Stimulated activated CD4-positive, alpha-beta T cell treated with anti-CD3 and anti-CD28 coated beads, Interleukin-1b, Interleukin-23, amount 100 ng/mL, for 48 hours (primary cell): Measurements from ENCODE around the gene PFDN1.
A peak's percentile ranks its signal among the peaks of the same experiment; 100 is the strongest.

Source experiments
- DNase-seq: peaks from one replicate; pipeline ENCODE4 v3.0.0-alpha.2; 2020

PFDN1 gene

DNA sequence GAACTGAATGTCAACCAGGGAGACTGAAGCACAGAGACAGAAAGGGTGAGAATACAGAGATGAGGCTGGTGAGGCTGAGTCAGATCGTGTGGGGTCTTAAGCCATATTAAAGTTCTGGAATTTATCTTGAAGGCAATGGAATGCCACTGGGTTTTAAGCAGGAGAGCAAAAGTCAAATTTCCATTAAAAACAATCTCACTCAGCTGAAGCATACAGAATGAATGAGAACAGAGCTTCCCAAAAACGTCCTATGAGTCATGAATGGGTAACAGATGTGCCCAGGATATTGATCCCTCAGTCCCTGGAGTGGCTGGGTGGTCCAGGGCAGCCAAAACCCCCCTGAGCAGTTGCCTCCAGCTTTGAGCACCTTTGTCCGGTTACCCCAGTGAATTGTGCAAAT, 44.9 kb downstream of the PFDN1 start:
- no peak for DNase-seq

DNA sequence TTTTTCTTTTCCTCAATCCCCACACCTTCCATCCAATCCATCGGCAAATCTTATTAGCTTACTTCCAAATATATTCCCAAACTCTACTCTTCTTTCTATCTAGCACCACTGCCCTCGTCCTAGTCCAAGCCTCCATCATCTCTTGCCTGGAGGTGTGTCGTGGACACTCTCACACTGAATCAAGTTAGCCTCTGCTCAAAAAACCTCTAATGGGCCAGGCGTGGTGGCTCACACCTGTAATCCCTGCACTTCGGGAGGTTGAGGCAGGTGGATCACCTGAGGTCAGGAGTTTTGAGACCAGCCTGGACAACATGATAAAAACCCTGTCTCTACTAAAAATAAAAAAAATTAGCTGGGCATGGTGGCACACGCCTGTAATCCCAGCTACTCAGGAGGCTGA, 46.2 kb downstream of the PFDN1 start:
- no peak for DNase-seq

DNA sequence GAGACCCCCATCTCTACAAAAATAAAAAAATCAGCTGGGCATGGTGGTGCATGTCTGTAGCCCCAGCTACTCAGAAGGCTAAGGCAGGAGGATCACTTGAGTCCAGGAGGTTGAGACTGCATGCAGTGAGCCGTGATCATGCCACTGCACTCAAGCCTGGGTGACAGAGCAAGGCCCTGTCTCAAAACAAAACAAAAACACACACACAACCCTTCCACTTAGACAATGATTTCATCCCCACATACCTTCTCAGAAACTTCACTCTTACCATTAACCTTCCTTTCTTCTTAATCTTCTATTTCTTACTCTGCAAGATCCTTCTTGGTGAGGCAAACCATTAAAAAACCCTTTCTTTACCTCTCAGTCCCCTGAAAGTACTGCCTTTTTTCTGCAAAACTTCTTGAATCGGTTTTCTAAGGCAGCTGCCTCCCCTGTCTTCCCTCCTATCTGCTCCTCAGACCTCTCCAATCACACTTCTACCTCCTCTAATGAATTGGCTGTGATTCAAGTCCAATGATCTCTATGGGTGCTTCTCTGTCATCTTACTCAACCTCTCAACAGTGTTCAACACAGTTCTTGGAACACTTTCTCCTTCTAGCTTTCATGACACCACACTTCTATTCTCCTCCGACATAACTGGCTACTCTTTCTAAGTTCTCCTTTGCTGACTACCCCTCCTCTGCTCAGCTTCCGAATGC, 47.3 kb downstream of the PFDN1 start:
- no peak for DNase-seq

DNA sequence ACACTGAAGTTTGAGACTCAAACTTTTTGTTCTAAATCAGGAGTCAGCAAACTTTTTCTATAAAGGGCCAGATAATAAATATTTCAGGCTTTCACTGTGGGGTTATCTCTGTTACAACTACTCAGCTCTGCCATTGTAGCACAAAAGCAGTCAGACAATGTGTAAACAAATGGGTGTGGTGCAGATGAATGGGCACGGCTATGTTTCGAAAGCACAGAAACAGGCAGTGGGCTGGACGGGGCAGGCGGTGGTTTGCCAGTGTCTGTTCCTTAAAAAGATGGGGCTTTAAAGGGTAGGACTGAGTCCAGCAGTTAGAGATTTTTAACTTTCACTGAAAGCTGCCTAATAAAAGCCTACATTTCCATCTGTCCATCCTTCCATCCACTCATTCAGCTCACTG, 48.9 kb downstream of the PFDN1 start:
- DNase-seq: no peak

DNA sequence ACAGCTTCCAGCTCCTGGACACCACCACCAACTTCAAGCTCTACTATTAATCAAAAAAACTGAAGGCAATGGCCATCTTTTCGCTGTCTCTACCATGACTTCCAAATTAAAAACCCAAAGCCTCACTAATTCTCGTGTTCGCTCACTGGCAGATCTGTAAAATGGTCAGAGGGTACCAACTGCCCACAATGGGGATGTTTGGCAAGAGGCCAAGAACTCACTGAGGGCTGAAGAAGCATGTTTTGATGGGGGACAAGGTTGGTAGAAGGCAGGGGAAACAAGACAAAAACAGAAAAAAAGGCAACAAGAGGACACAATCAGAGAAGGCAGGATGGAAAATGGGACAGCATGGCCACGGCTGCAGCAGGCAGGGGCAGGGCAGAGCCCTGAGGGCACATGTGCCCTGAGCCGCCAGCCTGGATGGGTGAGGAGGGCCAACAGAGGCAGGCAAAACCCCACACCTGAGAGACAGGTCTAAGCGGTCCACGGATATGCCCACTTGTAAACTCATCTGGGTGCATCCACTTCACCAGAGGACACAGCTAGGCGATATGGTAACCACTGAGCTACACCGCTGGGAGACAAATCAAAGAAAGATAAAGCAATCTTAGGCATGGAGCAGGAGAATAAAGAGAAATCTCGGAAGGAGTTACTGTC, 50.3 kb downstream of the PFDN1 start:
- no peak for DNase-seq

DNA sequence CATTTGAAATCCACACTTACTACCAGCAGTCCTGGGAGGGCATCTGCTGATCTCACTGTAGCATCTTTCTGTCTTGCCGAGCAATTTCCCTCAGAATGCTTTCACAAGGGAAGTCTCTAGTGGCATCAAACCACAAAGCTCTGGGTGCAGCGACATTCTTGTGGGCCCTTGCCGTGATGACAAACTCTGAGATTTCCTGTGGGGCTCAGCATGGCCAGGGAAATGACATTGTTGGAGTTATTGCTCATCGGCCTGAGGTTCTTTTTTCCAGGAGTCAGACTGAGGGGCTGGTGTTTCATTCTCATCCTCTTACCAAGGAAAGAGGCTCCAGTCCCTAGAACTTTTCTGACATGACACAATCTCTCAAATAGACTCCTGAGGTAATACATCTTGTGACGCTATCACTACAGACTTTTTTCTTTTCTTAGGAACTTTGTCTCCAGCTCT, 51.4 kb downstream of the PFDN1 start:
- DNase-seq: peak; percentile 85

DNA sequence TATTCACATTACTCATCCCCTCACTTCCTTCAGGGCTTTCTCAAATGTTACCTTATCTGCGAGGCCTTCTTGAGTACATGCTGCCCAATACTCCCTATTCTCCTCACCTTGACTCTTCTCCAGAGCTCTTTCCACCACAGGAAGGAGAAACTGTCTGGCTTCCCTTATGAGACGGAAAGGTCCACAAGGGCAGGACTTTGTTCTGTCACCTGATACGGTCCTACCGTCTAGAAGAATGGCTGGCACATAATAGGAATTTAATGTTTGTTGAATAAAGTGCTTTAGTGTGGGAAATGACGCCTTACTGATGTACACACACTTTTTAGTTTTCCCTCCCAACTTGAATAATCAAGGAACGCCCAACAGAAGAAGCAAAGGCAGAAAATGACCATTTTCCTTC, 52.5 kb downstream of the PFDN1 start:
- no peak for DNase-seq

DNA sequence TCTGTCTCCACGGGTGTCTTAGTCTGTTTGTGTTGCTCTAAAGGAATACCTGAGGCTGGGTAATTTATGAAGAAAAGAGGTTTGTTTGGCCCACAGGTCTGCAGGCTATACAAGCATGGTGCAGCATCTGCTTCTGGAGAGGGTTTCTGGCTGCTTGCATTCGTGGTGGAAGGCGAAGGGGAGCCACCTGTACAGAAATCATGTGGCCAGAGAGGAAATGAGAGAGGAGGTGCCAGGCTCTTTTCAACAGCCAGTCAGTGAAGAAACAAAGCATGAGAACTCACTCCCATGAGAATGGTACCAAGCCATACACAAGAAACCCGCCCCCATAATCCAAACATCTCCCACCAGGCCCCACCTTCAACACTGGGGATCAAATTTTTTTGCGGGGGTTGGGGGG, 53.4 kb downstream of the PFDN1 start:
- no peak for DNase-seq

DNA sequence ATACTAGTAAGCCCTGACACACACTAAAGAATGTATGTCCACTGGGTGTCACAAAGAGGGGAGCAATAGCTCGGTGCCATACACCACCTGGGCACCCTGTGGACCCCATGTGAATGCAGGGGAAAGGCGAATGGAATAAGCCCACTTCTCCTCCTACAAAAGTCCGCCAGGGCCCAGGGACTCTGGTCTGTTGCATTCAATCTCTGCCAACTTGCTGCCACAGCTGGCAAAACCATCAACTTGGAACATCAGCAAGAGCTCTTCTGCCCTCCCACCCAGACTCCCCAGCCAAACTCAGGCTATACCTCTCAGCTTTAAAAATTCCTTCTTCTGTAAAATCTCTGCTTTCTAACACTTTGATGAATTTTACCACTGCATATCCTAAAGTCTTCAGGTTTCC, 54.5 kb downstream of the PFDN1 start:
- no peak for DNase-seq

DNA sequence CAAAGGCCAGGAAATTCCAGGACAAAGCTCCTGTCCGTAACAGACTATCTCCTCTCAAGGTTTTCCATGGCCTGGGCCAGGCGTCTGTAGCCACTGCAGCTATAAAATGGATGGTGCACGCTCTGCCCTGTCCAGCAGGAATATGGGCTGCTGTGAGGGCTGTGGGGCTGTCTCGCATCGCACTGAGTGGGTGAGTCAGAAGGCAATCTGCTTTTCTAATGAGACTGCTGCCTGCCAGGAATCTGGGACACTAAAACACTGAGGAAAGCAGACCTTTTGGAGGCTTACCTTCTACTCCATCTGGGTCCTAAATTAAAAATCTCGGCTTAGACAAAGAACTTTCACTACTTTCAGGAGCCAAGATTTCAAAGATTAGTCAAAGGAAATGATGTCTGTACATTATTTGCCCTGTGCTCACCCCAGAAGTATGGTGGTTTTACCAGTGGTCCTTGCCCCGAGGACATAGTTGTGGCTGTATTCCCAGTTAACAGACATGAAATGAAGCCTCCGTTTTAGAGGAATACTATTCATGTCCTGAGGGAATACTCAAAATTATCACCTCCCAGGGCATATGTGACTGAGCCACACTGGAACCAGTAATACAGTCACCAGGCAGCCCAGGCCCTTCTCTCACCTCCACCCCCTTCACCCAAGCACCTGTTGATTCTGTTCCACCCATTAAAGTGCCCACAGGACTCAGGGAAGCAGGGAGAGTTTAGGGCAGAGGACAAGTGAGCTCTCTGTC, 56.4 kb downstream of the PFDN1 start:
- DNase-seq: no peak

DNA sequence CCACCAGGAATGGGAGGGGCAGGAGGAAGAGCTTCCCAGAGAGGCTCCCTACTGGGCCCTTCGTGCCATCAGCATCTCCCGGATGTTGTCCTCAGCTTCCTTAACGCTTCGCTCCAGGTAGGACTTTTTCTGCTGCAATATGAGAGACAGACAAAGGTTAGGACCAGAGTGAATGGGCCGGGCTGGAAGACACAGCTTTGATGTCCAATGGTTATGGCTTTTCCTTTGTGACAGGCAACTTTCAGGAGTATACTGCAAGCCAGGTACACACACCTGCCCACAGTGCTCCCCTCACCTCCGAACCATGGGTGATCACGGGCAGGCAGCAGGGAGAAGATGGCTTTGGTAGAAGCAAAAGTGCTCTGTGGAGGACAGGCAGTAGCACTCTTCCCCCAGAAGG, 57.0 kb downstream of the PFDN1 start:
- DNase-seq: no peak

DNA sequence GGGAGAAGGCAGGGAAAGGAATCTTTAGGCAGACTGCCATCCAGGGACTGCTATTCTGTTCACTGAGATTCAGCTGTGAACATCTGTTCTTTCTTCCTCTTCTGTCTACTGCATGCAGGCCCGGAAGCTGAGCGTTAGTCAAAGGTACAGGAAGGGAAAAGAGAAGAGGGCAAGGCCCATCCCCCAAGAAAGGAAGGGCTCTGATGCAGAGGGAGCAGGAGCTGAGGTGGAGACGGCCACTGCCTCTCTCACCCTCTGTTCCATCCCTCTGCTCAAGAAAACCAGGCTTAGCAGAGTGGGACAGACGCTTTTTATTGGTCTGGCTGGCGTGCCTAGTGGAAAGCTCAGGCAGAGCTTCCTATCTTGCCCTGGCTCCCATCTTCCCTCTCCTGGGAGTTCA, 57.6 kb downstream of the PFDN1 start:
- no peak for DNase-seq

DNA sequence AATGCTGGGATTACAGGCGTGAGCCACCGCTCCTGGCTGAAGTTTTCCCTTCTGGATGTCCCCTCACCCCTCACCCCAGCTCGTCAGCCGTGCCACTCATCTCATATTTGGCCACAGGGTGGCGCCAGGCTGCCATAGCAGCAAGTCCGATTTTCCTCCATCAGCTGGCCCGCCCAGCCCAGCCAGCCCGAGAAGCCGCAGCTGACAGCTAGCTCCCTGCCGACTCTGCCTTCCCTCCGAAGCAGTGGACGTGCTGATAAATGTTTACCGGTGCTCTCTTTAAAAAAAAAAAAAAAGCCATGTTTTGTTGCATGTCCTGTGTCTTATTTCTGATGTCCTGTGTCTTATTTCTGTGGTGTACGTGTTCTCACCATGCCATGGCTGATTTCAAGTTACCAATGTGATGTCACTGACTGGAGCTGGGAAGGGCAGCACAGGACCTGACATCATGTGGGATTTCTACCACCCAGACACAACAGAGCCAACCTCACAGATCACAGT, 58.3 kb downstream of the PFDN1 start:
- peak; percentile 83 for DNase-seq

DNA sequence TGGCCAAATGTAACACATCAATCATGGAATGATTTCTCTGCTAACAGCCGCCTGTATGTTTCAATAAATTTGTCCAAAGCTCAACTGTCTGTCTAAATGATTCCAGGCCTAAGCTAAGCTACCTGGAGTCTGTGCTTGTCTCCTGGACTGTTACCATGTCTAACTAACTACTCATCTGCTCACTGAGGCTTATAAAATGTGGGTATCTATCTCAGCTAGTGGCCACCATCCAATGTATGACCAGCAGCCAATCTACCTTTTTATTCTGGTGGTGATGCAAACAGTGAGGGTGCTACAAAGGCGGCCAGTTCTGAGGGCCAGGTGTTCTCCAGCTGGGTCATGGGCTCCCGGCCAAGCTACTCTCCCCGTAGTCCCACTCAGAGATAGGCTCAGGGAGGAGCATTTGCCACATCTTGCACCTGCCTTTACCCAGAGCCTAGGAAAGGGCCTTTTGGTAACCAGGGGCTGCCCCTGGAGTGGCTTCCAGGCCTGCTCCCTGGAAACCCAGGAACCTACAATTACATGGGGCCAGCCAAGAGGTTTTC, 59.1 kb downstream of the PFDN1 start:
- no peak for DNase-seq

DNA sequence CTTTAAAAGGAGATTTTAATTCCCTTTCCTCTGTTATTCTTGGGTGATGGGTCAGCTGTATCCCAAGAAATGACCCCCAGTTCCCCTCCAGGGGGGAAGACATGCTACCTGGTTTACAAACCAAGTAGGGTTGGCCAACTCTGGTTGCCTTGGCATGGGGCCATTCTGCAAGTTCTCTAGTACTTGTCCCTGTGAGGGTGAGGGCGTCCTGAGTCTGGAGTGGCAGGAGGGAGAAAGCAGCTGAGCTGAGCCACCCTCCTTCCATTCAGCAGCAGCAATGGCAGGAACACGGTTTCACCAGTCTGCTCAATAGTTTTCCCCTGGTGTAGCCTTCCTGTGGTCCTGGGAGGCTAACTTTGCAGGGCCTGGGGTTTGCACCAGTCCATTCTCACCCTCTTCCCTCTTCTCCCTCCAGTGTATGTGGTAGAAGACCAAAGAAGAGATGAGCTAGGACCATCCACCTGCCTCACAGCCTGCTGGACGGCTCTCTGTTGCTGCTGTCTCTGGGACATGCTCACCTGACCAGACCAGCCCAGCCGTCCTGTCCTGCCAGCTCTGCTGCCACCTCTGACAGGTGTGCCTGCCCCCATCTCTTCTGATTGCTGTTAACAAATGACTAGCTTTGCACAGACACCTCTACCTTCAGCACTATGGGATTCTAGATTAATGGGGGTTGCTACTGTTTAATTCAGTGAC, 59.9 kb downstream of the PFDN1 start:
- no peak for DNase-seq

DNA sequence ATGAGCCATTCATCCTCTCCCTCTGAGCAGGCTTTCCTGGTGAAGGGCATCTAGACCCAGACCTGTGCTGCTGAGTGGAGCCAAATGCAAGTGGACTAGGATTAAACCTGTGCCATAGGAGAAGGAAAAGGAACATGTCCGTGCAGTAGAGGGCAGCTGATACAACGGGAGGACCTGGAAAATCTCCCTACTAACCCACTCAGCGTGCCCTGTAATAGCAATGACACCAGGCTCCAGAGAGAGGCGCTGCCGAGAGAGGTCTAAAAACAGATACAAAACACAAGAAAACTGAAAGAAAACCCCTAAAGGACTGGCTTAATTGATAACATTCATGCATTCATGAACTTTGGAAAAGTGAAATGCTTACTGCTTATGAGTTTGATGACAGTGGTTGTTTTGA, 60.8 kb downstream of the PFDN1 start:
- no peak for DNase-seq

DNA sequence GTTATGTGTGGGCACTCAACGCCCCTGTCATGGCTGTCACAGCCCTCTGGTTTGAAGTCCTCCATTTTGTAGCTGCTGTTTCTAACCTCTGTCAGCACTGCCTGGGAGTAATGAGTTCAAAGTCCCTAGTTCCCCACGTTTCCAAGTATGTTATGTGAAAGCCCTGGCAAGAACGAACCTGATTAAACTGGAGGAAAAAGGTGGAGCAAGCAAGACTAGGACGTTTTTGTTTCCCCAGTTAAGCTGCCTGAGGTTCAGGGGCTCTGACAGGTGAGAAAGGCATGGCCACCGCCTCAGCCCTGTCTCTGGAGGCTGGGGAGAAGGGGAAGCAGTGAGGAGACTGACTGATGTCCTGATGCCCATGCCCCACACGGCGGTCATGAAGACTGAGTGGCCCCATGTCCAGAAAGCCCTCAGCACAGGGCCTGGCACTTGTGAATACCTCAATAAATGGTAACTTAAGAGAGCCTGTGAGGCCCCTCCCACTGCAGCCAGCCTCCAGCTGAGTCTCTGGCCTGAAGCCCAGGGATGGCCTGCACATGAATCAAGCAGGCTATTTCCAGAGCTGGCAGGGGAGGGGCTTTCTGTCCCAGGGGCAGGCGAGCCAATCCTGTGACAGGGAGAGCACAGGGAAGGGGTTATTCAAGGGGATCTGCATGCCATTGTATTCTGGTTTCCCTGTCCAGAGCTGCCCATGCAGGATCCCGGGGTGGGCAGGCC, 61.8 kb downstream of the PFDN1 start:
- no peak for DNase-seq

DNA sequence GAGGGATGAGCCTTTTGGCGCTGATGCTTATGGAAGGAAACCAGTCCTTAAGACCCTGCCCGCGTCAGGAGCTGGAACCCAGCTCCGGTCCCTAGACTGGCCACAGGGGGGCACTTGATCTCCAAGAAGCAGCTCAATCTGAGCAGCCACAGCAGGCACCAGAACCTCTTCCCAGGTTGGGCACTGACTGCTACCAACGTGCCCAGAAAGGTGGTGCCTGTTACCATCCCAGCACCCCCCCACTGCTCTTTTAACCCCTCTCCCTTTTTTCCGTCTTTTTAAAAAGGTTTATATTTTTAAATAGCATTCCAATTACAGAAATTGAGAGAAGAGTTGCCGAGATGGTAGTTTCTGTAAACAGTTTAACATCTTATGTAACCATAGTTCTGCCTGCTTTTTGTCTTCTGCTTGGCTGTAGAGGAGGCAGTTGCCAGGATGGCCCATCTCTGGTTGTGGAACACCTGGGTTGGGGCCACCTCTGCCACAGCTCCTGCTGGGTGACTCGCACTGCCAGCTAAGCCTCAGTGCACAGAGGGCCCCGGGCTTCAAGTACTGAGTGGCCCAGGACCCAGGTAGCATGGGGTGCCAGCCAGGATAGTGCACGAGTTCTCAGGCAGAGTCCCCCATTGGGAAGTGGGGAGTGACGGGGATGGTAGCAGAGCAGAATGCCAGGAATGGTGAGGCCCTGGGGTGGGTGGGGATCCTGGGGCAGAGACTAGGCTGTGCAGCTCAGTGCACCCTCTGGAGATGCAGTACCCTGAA, 62.8 kb downstream of the PFDN1 start:
- DNase-seq: peak; percentile 66

DNA sequence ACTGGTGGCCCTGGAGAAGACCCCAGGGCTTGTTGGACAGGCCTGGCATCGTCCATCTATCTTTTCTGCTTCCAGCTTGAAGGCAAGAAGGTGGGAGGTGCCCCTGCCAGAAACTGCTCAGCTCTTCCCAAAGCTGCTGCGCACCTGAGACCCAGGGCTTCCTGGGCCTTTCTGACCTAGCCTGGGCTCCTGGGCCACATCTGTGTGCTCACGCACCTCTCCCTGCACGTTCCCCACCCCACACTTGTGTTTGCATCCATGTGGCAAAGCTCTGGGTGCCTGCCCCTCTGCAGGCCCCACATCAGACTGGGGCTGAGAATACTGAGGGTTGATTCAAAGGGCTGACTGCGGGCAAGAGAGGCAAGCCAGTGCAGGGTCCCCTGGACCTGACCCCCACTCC, 63.4 kb downstream of the PFDN1 start:
- DNase-seq: no peak

DNA sequence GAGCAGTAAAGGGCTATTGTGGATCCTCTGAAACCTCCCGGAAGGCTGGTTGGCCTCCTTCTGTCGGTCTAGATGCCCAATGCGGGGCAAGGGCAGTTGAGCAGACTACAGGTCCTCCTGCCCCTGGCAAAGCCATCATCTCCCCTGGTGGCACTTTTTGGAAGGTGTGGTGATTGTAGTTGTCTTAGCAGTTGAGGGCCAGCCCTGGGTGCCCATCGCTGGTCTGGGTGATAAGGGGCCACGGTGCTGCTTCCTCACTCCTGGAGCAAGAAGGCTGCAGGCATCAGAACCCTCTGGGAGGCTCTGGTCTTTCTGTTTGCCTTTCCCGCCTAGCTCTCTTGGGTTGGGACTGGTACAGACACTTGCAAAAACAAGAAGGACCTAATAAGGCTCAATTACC, 64.1 kb downstream of the PFDN1 start:
- DNase-seq: no peak

DNA sequence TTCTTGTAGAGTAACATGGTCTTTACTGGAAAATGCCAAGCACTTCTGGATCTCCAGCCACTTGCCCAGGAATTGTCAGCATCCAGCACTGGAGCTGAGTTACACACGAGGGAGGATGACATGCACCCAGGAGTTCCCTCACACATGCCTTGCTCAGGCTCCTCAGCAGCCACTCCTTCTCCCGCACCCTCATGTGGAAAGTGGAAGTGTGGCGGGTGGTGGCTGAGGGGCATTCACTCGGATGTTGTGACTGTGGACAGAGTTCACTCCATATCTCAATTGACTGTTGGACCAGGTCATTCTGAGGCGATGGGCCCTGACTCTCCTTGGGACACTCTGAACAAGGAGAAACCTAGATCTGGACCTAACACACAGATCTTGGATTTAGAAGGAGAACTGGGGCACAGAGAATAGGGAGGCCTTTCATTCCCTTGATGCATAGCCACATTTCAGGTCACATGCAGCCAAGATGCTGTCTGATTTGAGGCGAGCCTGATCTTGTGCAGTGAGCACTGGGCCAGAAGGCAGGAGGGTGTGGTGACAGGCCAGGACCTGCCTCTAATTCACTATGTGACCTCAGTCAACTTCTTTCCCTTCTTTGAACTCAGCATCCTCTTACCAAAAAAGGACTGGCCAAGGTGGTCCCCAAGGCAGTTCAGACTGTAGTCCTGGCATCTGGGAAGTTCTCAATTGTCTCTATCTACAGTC, 65.9 kb downstream of the PFDN1 start:
- DNase-seq: no peak
